Measurements from ENCODE around the gene RBM28. TPM values are rescaled to one million over a fixed set of nuclear protein-coding genes. Genes with fewer than 3 reads are reported as not detected.

RBM28 gene
- total RNA-seq, 3 donors from 2014 or later: 23.6 to 34.3 (median 27.1) TPM

- Histone ChIP-seq H3K4me1 (ENCODE audit: low read depth) (peaks cover 2% of the 10 kb centered on the region), H3K36me3 (ENCODE audit: low read depth) (no peaks in the 10 kb centered on the region), H3K4me3 (no peak overlapping the region), H3K9me3 (no peaks in the 10 kb centered on the region)
- TF ChIP-seq, protein P1, sequence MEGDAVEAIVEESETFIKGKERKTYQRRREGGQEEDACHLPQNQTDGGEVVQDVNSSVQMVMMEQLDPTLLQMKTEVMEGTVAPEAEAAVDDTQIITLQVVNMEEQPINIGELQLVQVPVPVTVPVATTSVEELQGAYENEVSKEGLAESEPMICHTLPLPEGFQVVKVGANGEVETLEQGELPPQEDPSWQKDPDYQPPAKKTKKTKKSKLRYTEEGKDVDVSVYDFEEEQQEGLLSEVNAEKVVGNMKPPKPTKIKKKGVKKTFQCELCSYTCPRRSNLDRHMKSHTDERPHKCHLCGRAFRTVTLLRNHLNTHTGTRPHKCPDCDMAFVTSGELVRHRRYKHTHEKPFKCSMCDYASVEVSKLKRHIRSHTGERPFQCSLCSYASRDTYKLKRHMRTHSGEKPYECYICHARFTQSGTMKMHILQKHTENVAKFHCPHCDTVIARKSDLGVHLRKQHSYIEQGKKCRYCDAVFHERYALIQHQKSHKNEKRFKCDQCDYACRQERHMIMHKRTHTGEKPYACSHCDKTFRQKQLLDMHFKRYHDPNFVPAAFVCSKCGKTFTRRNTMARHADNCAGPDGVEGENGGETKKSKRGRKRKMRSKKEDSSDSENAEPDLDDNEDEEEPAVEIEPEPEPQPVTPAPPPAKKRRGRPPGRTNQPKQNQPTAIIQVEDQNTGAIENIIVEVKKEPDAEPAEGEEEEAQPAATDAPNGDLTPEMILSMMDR (IDR thresholded peaks at IDR 0.05): no peak
- DNase-seq: no peak
- ATAC-seq: no peak
- intact Hi-C loops (cut with DNase I, micrococcal nuclease): no loop called here
Observed at GRCh38 chr7:128362670-128363069, 19.0 kb upstream of the RBM28 start.

DNA sequence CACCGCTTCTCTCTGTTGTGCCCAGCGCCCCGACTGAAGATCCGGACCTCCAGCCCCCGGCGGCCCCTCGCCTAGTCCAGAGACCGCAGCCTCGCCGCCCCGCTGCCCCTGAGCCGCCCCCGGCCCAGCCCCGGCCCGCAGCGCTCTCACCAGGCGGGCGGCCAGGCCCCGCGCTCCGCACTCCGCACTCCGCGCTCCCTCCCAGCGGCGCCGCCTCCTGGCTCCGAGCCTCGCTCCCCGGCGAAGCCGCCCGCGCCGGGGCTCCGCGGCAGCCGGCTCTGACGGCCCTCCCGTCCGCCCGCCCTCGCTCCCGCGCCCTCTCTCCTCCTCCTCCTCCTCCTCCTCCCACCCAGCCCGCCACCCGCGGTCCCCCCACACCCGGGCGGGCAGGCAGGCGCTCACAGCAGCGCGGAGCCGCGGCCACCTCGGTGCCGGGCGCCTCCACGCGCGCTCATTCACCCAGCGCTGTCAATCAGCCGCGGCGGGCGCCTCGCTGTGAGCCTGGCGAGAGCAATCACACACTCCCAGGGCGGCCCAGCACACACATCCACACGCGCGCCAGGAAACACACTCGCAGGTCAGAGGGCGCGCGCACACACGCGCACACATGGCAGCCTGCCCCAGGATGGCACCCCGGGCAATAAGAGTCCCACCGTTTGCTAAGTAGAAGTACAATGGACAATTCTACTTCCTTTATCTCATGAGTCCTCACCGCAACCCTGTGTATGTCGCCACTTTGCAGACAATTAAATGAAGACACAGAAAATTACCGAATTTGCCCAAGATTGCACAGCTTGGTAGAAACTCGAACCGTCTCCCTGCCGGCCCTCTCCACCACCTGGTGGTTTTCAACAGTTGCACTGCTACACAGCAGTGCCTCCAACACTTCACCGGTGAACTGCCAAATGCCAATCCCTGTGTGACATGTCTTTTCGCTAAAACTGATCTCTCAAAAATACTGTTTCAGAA, 18.0 kb upstream of the RBM28 start, which contains the start of gene PRRT4:
PRRT4 (minus strand) TSS at position 280 of the 969 bp plus-strand sequence.
- H3K36me3 ChIP-seq (ENCODE audit: low read depth): no peaks in the 10 kb centered on the region
- ATAC-seq (peak; percentile 78), DNase-seq (peak in 2 of 3 donors; percentile 21 to 46)
- TF ChIP-seq, protein P1 (IDR thresholded peaks at IDR 0.05): no peak
- H3K4me1 ChIP-seq (ENCODE audit: low read depth): peaks cover 2% of the 10 kb centered on the region
- intact Hi-C loops (cut with DNase I, micrococcal nuclease): no loop called here
- no peak within 1 kb of the TSS for H3K4me3 ChIP-seq
- H3K9me3 ChIP-seq: no peaks in the 10 kb centered on the region

DNA sequence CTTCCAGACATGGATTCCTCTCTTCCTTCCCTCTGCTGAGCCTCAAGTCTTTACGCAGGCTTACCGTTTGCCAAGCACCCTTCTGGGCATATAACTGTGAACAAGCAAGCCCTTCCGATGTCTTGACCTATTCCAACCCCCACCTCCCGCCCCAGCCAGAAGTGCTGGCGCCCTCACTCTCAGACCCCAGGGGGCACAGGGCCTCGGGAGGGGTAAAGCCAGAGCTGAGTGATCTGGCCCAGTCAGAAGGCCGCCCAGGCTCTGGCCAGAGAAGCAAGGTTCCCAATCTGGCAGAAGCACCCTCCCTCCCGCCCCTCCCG, 16.6 kb upstream of the RBM28 start:
- Histone ChIP-seq H3K4me3 (no peak overlapping the region), H3K9me3 (no peaks in the 10 kb centered on the region), H3K36me3 (ENCODE audit: low read depth) (no peaks in the 10 kb centered on the region), H3K4me1 (ENCODE audit: low read depth) (peaks cover 2% of the 10 kb centered on the region)
- no peak for ATAC-seq
- no peak for DNase-seq
- intact Hi-C loops (cut with DNase I, micrococcal nuclease): no loop called here
- TF ChIP-seq, protein P1 (IDR thresholded peaks at IDR 0.05): no peak

DNA sequence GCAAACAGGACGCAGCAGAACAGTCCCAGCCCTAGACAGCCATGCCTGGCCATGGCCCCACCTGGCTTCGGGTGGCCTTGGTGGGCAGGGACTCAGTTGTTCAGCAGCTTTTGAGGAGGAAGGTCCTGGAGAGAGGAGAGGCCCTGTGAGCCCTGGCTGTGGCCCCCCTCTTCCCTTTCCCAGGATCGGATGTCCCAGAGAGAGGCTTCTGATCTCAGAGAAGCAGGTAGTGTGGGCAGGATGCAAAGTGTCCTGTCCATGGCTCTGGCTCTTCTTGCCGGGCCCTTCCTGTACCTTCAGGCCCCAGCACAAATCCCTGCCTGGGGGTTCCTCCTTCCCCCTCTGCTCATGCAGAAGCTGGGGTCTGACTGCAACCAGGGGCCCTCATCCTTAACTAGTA, 16.2 kb upstream of the RBM28 start:
- H3K4me3 ChIP-seq: no peak overlapping the region
- no peak for ATAC-seq

DNA sequence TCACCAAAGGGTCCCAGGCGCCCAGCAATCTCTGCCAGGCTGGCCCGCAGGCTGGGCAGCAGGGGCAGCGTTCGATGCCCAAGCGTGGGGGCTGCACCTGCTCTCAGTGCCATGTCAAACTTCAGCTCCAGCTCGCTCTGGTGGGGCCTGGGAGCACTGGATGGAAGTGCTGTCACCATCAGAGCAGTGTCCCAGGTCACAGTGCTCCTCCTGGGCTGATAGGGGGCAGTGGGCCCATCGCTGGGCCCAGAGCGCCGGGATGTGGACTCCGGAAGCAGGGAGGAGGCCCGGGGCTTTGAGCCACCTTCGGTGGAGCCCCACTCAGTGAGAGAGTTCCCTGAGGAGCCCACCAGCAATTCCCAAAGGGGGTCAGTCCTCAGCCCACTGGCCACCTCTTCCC, 15.6 kb upstream of the RBM28 start:
- TF ChIP-seq, protein P1 (IDR thresholded peaks at IDR 0.05): no peak
- peaks cover 2% of the 10 kb centered on the region for H3K4me1 ChIP-seq (ENCODE audit: low read depth)
- no peak overlapping the region for H3K4me3 ChIP-seq
- ATAC-seq (no peak), DNase-seq (no peak)
- H3K9me3 ChIP-seq: no peaks in the 10 kb centered on the region
- no peaks in the 10 kb centered on the region for H3K36me3 ChIP-seq (ENCODE audit: low read depth)
- intact Hi-C loops (cut with DNase I, micrococcal nuclease): no loop called here

More for the DNA sequence above, 16.2 kb upstream of the RBM28 start:
- intact Hi-C loops (cut with DNase I, micrococcal nuclease): no loop called here
- TF ChIP-seq, protein P1 (IDR thresholded peaks at IDR 0.05): no peak
- no peaks in the 10 kb centered on the region for H3K9me3 ChIP-seq
- DNase-seq: no peak
- no peaks in the 10 kb centered on the region for H3K36me3 ChIP-seq (ENCODE audit: low read depth)
- peaks cover 2% of the 10 kb centered on the region for H3K4me1 ChIP-seq (ENCODE audit: low read depth)
